Hair follicular keratinocyte (primary cell): ENCODE results near the gene OPRL1. TPM values are rescaled to one million over a fixed set of nuclear protein-coding genes. Genes with fewer than 3 reads are reported as not detected.

Experiments
- total RNA-seq: library from RNA; depleted of rRNA; stranded (reverse); fragments of >200 nt; gene quantifications from 2 replicates; pipeline ENCODE4 v1.2.3, GENCODE V29; 2015

Gene OPRL1
- total RNA-seq: 0.30 and 0.55 TPM in 2 replicates

DNA sequence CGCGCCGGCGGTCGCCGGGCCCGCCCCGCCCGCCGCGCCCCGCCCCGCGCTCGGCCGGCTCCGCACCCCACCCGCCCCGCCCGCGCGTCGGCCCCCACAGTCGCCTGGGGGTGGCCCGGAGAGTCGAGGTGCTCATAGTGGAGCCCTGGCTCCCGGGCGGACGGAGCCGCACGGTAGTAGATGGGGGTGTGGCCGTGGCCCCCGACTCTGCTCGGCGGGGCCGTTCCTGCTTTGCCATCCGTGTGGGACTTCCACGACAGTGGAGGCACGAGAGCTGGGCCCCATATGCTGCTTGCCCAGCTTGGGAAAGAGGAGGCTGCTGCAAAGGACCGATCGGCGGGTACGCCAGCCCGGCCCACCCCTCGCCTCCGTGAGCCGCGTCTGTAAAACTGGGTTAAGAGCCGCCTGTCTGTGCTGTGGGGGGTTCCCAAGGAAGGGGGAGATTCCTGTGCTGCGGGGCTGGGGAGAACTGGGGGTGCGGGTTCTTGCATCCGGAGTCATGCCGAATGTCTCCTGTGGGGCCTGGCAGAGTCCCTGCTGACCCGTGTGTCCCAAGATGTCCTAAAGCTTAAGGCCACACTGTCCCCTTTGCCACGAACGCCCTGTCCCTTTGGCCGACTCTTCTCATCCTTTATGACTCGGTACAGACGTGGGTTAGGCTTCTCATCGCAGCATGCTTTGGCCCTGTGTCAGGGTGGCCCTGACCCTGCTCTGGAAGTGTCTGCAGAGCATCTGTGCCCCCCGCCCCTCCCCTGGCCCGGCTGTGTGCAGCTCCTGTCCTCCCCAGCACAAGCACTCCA, at the start of gene OPRL1:
Gene OPRL1 (plus strand): TSS at position 70 of the 800 bp plus-strand sequence. CDS start 12,639 bp downstream, outside the sequence.

DNA sequence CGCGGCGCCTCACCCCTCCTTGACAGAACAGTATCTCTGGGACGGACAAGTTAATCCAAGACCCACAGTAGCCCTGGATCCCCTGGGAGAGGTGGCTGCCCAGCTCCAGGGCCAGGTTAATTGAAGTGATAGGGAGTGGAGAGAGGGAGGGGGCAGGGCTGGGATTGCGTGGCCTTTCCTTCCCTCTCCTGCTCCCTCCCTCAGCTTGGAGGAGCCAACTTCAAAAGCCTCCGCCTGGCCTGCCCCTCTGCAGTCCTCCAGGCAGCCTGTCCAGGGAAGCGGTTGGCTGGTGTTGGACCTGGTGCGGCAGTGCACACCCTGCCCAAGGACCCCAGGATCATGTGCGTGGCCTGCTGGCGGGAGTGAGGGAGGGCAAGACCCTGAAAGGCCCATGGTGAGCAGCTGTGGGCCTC, 43.9 kb upstream of the OPRL1 start, which contains the start of gene C20orf204:
Gene C20orf204 (plus strand): TSS at position 250 of the 413 bp plus-strand sequence. CDS start 142 bp downstream, at position 392.

DNA sequence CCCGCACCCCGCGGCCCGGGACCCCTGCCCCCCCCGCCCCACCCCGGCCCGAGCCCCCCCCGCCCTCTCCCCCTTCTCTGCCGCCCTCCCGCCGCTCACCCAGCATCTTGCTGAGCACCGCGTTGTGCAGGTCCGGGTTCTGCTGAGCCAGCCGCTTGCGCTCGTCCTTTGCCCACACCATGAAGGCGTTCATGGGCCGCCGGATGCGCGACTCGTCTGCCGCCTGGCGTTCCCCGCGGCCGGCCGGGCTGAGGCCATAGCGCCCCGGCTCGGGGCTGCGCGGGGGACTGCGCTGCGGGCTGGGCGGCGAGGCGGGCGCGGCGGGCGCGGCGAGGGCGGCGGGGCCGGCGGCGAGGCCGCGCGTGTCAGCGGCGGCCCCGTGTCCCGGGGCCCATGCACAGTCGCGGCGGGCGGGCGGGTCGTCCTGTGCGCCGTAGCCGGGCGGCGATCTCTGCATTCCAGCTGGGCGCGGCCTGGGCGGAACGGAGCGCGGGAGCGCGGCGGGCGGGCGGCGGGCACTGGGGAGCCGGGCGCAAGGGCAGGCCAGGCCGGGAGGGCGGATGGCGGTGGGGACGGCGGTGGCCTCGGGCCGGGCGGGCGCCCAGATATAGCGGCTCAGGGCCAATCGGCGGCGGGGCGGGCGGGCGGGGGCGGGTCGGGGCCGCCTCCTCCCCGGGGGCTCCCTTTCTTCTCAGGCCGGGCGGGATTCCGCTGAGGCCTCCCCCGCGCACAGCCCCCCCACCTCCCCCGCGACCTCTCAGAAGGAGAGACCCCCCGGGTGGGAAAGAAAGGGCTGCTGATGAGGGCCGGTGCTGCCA, 30.6 kb upstream of the OPRL1 start, which contains the start of gene SOX18:
Gene SOX18 (minus strand): TSS at position 580 of the 818 bp plus-strand sequence. CDS start 123 bp downstream, at position 457.

DNA sequence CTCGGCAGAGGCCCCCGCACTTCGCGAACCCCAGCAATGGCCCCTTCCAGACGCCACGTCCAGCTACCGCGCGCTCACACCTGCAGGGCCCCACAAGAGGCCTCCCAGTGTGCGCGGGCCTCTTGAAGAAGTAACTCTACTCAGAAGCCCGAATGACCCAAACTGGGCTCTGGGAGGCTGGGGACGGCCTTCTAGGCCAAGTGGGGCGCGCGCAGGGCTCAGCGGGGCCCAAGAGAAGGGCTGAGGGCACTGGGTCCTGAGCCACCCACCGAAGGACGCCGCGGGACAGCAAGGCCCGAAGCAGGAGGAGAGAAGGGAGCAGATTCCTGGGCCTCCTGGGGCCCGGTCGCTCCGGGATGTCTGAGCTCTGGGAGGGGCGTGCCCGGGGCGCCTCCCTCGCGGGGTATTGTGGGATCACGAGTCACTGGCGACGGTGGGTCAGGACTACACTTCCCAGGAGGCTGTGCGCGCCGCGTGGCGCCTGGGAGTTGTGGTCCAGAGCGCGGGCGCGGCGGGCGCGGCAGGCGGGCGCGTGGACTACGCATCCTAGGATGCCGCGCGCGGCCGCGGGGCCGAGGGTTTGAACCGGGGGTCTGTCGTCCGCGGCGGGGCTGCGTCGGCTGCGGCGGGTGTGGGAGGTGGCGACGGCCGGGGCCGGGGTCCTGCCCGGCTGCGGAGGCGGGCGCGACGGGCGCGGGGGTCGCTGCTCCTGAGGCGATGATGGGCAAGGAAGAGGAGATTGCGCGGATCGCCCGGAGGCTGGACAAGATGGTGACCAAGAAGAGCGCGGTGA, 17.1 kb upstream of the OPRL1 start, which contains the start of gene TCEA2:
Gene TCEA2 (plus strand): TSS at position 603 of the 793 bp plus-strand sequence. CDS start 115 bp downstream, at position 718.

DNA sequence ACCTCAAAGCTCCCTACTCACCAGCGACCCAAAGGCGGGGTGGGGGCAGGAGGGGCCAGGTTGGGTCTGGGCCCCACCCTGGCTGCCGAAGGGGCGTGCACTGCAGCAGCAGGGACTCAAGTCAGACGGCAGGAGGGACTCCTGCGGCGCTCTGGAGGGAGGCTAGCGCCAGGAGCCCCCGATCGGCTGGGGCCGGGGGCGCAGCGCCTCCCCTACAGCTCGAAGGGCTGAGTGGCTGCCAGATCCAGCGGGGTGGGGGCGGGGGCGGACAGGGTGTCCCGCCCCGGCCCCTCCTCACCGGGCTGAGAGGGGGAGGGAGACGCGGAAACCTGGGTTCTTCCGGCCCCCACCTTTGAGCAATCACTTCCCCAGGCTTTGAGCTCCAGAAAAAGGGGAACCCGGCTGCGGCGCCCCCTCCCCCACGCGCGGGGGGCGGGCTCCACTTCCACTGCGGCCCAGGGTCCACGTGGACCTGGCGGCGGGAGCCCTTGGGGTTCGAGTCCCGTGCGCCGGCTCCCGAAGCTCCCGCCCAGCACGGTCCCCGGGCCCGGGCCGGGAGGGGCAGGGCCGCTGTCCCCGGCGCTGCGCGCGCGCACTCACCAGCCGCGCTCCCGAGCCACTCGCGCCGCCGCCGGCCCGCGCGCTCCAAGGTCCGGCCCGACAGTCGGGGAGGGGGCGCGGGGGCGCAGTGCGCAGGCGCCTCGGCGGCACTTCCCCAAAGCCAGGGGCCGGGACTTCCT, 439 bp upstream of the OPRL1 start, which contains the start of gene RGS19:
Gene RGS19 (minus strand): TSS at position 246 of the 740 bp plus-strand sequence. CDS start 2,632 bp downstream, outside the sequence.

DNA sequence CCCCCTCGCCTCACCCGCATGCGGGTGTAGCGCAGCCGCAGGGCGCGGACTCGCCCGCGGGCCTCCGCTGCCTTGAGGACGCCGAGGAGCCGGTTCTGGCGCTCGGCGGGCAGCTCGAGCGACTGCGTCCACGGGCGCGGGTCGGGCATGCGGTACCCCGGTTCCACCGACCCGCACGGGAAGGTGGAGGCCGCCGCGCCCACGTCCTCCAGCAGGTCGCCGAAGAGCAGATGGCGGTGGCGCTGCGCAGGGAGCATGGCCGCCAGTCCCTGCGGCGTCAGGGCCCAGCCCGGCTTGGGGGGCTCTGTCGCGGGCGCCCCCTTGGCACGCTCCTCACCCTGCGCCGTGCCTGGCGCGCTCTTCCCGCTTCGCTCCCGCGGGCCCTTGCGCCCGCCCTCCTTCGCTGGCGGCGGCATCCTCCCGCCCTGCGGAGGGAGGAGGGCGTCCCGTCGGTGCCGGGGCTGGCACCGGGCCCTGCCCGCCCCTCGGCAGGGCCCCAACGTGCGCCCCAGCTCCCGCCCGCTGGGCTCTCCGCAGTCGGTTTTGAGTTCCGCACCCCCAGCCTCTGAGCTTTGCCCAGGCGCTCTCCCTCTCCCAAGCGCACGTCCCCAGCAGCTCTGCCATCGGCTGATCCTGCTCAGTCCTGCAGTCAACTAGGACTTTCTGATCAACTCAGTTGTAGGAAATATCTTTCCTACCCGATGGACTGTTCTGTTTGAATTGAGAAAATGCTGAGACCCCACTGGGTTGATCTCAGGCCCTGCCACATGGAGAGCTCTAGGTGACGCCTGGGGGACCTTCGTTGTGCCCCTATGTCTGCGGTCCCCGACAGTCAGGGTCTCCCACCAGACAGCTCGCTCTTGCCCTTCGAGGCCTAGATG, 4.2 kb downstream of the OPRL1 start, which contains the start of gene LKAAEAR1:
Gene LKAAEAR1 (minus strand): TSS at position 595 of the 881 bp plus-strand sequence. CDS start 179 bp downstream, at position 416.

DNA sequence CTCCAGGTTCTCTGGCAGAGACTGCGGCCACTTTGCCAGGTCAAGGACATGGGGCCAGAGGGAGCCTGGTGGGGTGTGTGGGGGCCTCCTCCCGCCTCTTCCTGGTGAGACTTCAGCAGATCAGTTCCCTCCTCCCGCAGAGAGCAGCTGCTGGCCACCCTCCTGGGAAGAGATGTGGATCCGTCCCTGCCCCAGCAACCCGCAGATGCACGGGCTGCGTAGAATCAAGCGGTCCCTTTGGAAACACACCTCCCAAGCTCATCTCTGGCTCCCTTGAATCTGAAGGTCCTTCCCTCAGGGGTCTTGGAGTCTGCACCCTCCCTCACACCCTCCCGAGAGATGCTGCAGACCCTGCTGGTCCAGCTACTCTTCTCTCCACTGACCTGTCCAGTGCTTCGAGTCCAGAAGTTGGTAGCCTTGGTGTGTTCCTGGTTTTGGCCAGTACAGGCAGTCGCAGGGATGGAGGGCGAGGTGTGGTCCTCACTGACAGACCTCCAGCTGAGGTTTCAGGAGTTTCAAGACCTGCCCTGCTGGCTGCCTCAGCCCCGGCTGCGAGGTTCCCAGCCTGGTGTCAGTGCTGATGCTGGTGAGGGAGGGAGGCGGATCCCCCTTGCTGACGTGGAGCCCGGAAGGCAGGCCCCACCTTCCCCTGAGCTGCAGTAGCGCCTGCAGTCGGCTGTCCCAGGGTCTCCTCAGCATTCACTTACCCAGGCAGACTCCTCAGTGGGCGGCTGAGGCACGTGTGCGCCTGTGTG, 27.3 kb downstream of the OPRL1 start, which contains the start of gene NPBWR2:
Gene NPBWR2 (minus strand): TSS at position 585 of the 755 bp plus-strand sequence. CDS start 734 bp downstream, outside the sequence.

Other genes starting within 250 kb of the OPRL1 start
- 0.23 and 0.78 TPM in 2 replicates for gene ZBTB46, start 248.8 kb upstream of the OPRL1 start, total RNA-seq
- gene ABHD16B, start 218.6 kb upstream of the OPRL1 start, total RNA-seq: not detected in 2 replicates
- gene TPD52L2, start 214.8 kb upstream of the OPRL1 start, total RNA-seq: 146 and 151 TPM in 2 replicates
- gene DNAJC5, start 185.0 kb upstream of the OPRL1 start, total RNA-seq: 61.3 and 64.2 TPM in 2 replicates
- gene UCKL1, start 123.7 kb upstream of the OPRL1 start, total RNA-seq: 21.4 and 27.6 TPM in 2 replicates
- 5.4 and 6.8 TPM in 2 replicates for gene ZNF512B, start 110.2 kb upstream of the OPRL1 start, total RNA-seq
- gene SAMD10, start 100.4 kb upstream of the OPRL1 start, total RNA-seq: 1.8 and 3.0 TPM in 2 replicates
- 28.6 and 39.1 TPM in 2 replicates for gene PRPF6, start 99.0 kb upstream of the OPRL1 start, total RNA-seq
- gene C20orf204, start 43.9 kb upstream of the OPRL1 start, total RNA-seq: under 0.01 and 0.04 TPM in 2 replicates
- not detected in 2 replicates for gene SOX18, start 30.4 kb upstream of the OPRL1 start, total RNA-seq
- 5.0 and 15.7 TPM in 2 replicates for gene TCEA2, start 16.9 kb upstream of the OPRL1 start, total RNA-seq
- 20.8 and 20.9 TPM in 2 replicates for gene RGS19, start 564 bp upstream of the OPRL1 start, total RNA-seq
- 2.6 TPM in 1 of 2 replicates, not detected in the other for gene LKAAEAR1, start 4.3 kb downstream of the OPRL1 start, total RNA-seq
- gene NPBWR2, start 27.5 kb downstream of the OPRL1 start, total RNA-seq: not detected in 2 replicates
- not detected in 2 replicates for gene MYT1, start 84.4 kb downstream of the OPRL1 start, total RNA-seq
- gene PCMTD2, start 175.7 kb downstream of the OPRL1 start, total RNA-seq: 20.2 and 30.2 TPM in 2 replicates